Neural progenitor cell (in vitro differentiated cells): Measurements from ENCODE around the gene BEST2.

ENCODE experiments used
- EZH2 ChIP-seq: fragments of 200-600 bp; sonication (generic); IDR thresholded peaks from 2 replicates; pipeline ENCODE4 v1.6.1; 2017; ENCODE audit warnings: antibody characterized with exemption, mild to moderate bottlenecking, moderate library complexity
- EZH2phosphoT487 ChIP-seq: fragments of 200-600 bp; sonication (generic); IDR thresholded peaks from 2 replicates; pipeline ENCODE4 v1.6.1; 2017; ENCODE audit warnings: antibody characterized with exemption
- TF ChIP-seq, protein P1 (sequence below): fragments of 200-600 bp; sonication (generic); IDR thresholded peaks from 2 replicates; pipeline ENCODE4 v1.5.1; 2017; ENCODE audit warnings: antibody characterized with exemption, mild to moderate bottlenecking

GRCh38 chr19:12751635-12752034 lies at the start of gene BEST2:
- TF ChIP-seq, protein P1, sequence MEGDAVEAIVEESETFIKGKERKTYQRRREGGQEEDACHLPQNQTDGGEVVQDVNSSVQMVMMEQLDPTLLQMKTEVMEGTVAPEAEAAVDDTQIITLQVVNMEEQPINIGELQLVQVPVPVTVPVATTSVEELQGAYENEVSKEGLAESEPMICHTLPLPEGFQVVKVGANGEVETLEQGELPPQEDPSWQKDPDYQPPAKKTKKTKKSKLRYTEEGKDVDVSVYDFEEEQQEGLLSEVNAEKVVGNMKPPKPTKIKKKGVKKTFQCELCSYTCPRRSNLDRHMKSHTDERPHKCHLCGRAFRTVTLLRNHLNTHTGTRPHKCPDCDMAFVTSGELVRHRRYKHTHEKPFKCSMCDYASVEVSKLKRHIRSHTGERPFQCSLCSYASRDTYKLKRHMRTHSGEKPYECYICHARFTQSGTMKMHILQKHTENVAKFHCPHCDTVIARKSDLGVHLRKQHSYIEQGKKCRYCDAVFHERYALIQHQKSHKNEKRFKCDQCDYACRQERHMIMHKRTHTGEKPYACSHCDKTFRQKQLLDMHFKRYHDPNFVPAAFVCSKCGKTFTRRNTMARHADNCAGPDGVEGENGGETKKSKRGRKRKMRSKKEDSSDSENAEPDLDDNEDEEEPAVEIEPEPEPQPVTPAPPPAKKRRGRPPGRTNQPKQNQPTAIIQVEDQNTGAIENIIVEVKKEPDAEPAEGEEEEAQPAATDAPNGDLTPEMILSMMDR, result no peak
- TF ChIP-seq EZH2, result no peak
- no peak for TF ChIP-seq EZH2phosphoT487
